HG03460 (cell line): ENCODE measurements around the gene FOXL1.

Source experiments
- ATAC-seq: cut with Tn5 transposase; IDR thresholded peaks from one replicate; pipeline ENCODE4 v1.9.1; 2021; ENCODE audit not compliant: unreplicated experiment

FOXL1 gene

DNA sequence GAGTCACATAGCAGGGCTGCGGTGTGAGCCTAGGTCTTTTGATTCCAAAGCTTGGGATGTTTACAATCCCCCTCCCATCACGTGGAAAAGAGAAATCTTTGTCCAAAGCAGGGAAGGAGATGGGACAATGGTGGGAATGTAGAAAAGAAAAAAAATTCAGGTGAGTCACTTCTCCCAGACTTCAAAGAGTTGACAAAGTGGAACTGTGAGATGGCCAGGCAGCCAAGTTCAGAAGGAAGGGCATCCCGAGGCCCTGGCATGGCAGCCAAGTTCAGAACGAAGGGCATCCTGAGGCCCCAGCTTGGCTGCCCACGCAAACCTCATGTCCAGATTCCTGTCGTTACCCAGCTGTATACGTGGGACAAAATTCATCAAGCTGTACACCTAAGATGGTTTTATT lies 47.5 kb downstream of the FOXL1 start:
- no peak for ATAC-seq

DNA sequence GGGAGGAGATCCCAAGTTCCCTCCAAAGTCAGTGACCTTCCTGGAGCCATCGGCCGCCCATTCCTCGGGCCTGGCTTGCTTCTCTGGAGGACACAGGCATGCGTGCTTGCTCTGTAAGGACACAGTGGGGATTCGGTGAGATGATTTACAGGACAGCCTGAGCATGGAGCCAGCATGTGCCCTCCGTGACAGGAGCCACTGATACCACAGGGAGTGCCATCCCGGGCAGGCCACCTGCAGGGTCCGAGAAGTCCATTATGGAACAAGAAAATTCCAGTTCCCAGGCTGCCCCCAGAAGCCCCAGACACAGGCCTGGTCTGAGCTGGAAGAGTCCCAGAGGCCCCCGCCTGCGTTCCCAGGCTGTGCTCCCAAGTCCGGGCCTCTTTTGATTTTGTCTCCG lies 47.9 kb downstream of the FOXL1 start:
- no peak for ATAC-seq

DNA sequence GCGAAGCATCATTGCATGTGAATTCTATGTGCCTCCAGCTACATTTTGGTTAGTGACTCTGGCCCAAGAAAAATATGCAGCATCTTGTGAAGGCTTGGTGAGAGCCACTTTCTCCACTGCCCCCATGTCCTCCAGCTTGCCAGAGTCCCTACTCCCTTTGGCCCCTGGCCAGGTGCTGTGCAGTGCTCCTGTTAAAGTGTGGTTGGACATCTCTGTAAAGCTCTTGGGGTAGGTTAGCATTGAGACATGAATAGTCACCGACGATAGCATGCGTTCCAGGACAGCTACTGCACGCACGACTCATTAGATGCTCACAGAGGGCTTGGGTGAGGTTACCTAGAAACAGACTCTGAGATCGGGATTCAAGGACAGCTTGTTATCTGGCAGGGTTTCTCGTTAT lies 48.6 kb downstream of the FOXL1 start:
- ATAC-seq = no peak

DNA sequence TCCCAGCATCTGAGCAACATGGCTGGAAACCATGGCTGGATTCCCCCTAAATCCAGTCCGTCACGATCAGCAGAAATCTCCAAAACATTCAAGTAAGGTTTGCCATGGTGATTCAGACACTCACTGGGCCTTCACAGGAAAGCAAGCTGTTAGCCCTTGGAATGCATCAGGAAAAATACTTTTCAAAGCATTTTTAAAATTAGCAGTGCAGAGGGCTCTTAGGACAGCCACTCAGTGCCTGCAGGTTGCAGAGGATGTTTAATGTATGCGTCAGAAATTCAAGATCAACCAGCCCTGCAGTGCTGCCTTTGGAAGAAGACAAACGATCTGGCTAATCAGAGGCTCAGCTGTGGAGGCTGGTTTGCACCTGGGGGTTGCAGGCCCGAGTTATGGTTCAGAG lies 50.3 kb downstream of the FOXL1 start:
- ATAC-seq = no peak

DNA sequence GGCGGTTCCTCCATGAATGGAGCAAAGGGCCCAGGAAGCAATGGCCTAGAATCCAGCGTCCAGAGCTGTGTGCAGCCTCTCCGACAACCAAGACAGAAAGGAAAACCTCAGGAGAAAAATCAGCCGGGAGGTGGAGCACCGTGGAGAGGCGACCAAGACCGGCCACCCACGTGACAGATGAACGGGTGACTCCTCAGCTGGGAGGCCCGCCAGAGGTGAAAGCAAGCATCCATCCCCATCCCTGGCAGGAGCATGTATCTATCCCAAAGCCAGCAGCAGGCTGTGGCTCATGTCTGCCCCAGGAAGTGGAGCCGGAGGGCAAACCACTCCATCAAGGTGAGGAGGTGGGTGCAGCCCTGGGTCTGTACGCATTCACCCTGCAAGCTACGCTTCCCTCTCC lies 52.1 kb downstream of the FOXL1 start:
- no peak for ATAC-seq

DNA sequence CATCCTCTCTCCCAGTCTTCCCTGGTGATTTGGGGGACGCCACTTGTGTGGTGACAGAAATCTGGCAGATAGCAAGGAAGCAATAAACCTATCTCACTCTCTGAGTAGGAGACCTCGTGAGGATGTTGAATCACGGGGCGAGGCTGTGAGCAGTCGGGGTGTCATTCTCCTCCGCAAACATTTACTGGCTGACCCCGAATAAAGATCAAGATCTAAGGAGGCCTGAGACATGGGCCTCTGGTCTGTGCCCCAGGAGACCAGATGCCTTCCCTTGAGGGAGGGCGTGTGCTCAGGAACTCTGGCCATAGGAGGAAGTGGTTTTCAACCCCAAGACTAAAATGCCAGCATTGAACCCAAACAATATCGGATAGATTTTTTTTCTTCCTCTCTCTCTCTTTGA lies 53.1 kb downstream of the FOXL1 start:
- ATAC-seq = no peak
